ENCODE data around the gene CCL23.

CCL23 gene

GRCh38 chr17:35982409-35983191 lies 35.2 kb downstream of the CCL23 start:
- no peaks in the 10 kb centered on the region for H3K36me3 ChIP-seq (ENCODE audit: insufficient read depth, low read length)
- no peaks in the 10 kb centered on the region for H3K27me3 ChIP-seq (ENCODE audit: insufficient read depth, low read length)
- H3K9me3 ChIP-seq (ENCODE audit: insufficient read depth, low read depth, low read length): no peaks in the 10 kb centered on the region
- H3K4me1 ChIP-seq (ENCODE audit: insufficient read depth, low read length): no peaks in the 10 kb centered on the region
- WGBS: 94% methylated on average over 3 of the region's 3 CpGs
- no peak overlapping the region for H3K4me3 ChIP-seq (ENCODE audit: low read length)
- H3K9ac ChIP-seq (ENCODE audit: low read depth, low read length): no peak overlapping the region
- no peak overlapping the region for H3K27ac ChIP-seq (ENCODE audit: low read depth, low read length)

GRCh38 chr17:35981908-35982330 lies 35.9 kb downstream of the CCL23 start:
- Histone ChIP-seq H3K27me3 (ENCODE audit: insufficient read depth, low read length) (no peaks in the 10 kb centered on the region), H3K9ac (ENCODE audit: low read depth, low read length) (no peak overlapping the region), H3K9me3 (ENCODE audit: insufficient read depth, low read depth, low read length) (no peaks in the 10 kb centered on the region), H3K36me3 (ENCODE audit: insufficient read depth, low read length) (no peaks in the 10 kb centered on the region), H3K4me1 (ENCODE audit: insufficient read depth, low read length) (no peaks in the 10 kb centered on the region), H3K4me3 (ENCODE audit: low read length) (no peak overlapping the region), H3K27ac (ENCODE audit: low read depth, low read length) (no peak overlapping the region)
- 80% methylated on average over 4 of the region's 4 CpGs for whole genome bisulfite sequencing

GRCh38 chr17:35981246-35981645 lies 36.5 kb downstream of the CCL23 start, which contains the start of gene CCL16:
Gene CCL16, minus strand, starts transcription at chr17:35981497. Its CDS starts 77 bp downstream, at chr17:35981420.
- no peaks in the 10 kb centered on the region for H3K4me1 ChIP-seq (ENCODE audit: insufficient read depth, low read length)
- no peaks in the 10 kb centered on the region for H3K36me3 ChIP-seq (ENCODE audit: insufficient read depth, low read length)
- no peak within 1 kb of the TSS for H3K27ac ChIP-seq (ENCODE audit: low read depth, low read length)
- WGBS: 95% methylated on average over 12 of the region's 12 CpGs
- no peaks in the 10 kb centered on the region for H3K27me3 ChIP-seq (ENCODE audit: insufficient read depth, low read length)
- no peaks in the 10 kb centered on the region for H3K9me3 ChIP-seq (ENCODE audit: insufficient read depth, low read depth, low read length)
- no peak within 1 kb of the TSS for H3K9ac ChIP-seq (ENCODE audit: low read depth, low read length)
- H3K4me3 ChIP-seq (ENCODE audit: low read length): no peak within 1 kb of the TSS

DNA sequence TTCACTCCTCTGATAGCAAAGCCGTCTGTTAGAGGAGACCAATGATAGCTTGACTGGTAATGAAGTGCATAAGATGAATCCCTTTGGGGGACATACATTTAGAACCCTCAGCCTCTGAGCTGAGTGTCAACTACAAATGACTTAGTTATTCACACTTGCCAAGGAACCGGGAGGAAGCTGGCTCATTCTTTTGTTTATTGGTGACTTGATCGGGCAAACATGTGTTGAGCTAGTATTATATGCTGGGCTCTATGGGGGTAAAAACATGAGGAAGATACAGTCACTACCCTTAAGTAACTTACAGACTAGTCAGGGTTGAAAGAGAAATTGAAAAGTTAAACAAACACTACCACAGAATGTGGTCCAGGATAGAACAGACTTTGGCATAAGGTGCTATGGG lies 39.4 kb downstream of the CCL23 start:
- Histone ChIP-seq H3K36me3 (ENCODE audit: insufficient read depth, low read length) (no peaks in the 10 kb centered on the region), H3K4me3 (ENCODE audit: low read length) (no peak overlapping the region), H3K27ac (ENCODE audit: low read depth, low read length) (no peak overlapping the region), H3K27me3 (ENCODE audit: insufficient read depth, low read length) (no peaks in the 10 kb centered on the region), H3K9ac (ENCODE audit: low read depth, low read length) (no peak overlapping the region), H3K9me3 (ENCODE audit: insufficient read depth, low read depth, low read length) (no peaks in the 10 kb centered on the region), H3K4me1 (ENCODE audit: insufficient read depth, low read length) (no peaks in the 10 kb centered on the region)
- 89% methylated on average over 3 of the region's 3 CpGs for WGBS

DNA sequence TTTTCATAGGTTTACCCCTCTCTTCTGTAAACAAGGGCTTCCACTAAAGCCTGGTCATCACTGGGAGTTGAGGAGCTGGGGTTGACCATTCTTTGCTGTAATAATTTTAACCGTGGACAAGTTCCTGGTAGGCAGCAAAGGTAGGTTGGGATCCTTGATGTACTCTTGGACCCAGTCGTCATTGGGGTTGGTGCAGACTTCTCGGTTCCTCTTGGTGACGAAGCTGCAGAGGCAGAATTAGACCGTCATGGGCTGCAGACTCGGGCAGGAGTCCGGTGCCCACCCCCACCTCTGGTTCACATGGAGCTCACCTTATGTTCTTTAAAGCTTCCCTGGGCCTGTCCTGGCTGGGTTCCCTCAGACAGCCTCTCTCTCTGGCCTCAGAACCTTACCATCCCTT lies 40.3 kb downstream of the CCL23 start:
- H3K4me3 ChIP-seq (ENCODE audit: low read length): no peak overlapping the region
- no peaks in the 10 kb centered on the region for H3K9me3 ChIP-seq (ENCODE audit: insufficient read depth, low read depth, low read length)
- WGBS: 94% methylated on average over 7 of the region's 7 CpGs
- no peaks in the 10 kb centered on the region for H3K36me3 ChIP-seq (ENCODE audit: insufficient read depth, low read length)
- no peaks in the 10 kb centered on the region for H3K27me3 ChIP-seq (ENCODE audit: insufficient read depth, low read length)
- H3K9ac ChIP-seq (ENCODE audit: low read depth, low read length): no peak overlapping the region
- H3K4me1 ChIP-seq (ENCODE audit: insufficient read depth, low read length): no peaks in the 10 kb centered on the region
- no peak overlapping the region for H3K27ac ChIP-seq (ENCODE audit: low read depth, low read length)

- Histone ChIP-seq H3K27ac (ENCODE audit: low read depth, low read length) (no peak overlapping the region), H3K9ac (ENCODE audit: low read depth, low read length) (no peak overlapping the region)
Observed at GRCh38 chr17:35973333-35974260, 44.2 kb downstream of the CCL23 start.

DNA sequence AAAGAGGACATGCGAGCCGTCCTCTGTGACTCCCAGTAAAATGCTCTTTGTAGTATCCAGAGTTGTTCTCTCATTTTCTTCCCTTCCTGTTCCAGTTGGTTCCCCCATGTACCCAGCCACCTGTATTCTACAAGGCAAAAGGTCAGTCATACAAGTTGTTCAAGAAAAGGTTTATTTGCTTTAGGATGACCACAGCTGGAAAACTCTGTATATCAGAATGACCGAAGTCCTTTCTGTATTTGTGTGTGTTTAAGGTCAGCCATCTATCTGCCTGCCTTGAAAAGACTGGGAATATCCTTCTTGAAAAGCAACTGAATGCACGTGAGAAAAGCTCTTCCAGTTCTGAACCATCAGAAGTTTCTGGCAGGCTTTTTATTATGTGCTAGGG lies 44.8 kb downstream of the CCL23 start:
- H3K36me3 ChIP-seq (ENCODE audit: insufficient read depth, low read length): no peaks in the 10 kb centered on the region
- no peaks in the 10 kb centered on the region for H3K9me3 ChIP-seq (ENCODE audit: insufficient read depth, low read depth, low read length)
- no peaks in the 10 kb centered on the region for H3K27me3 ChIP-seq (ENCODE audit: insufficient read depth, low read length)
- no peak overlapping the region for H3K4me3 ChIP-seq (ENCODE audit: low read length)
- no peak overlapping the region for H3K27ac ChIP-seq (ENCODE audit: low read depth, low read length)
- H3K4me1 ChIP-seq (ENCODE audit: insufficient read depth, low read length): no peaks in the 10 kb centered on the region
- WGBS: 86% methylated on average over 4 of the region's 4 CpGs
- no peak overlapping the region for H3K9ac ChIP-seq (ENCODE audit: low read depth, low read length)

More at GRCh38 chr17:35973333-35974260, 44.2 kb downstream of the CCL23 start:
- Histone ChIP-seq H3K27me3 (ENCODE audit: insufficient read depth, low read length) (no peaks in the 10 kb centered on the region), H3K36me3 (ENCODE audit: insufficient read depth, low read length) (no peaks in the 10 kb centered on the region), H3K4me3 (ENCODE audit: low read length) (no peak overlapping the region), H3K4me1 (ENCODE audit: insufficient read depth, low read length) (no peaks in the 10 kb centered on the region), H3K9me3 (ENCODE audit: insufficient read depth, low read depth, low read length) (no peaks in the 10 kb centered on the region)
- WGBS: 90% methylated on average over 10 of the region's 10 CpGs

GRCh38 chr17:35972535-35972934 lies 45.2 kb downstream of the CCL23 start:
- H3K9me3 ChIP-seq (ENCODE audit: insufficient read depth, low read depth, low read length): no peaks in the 10 kb centered on the region
- no peak overlapping the region for H3K4me3 ChIP-seq (ENCODE audit: low read length)
- no peaks in the 10 kb centered on the region for H3K36me3 ChIP-seq (ENCODE audit: insufficient read depth, low read length)
- whole genome bisulfite sequencing: 91% methylated on average over 6 of the region's 6 CpGs
- H3K27me3 ChIP-seq (ENCODE audit: insufficient read depth, low read length): no peaks in the 10 kb centered on the region
- no peak overlapping the region for H3K27ac ChIP-seq (ENCODE audit: low read depth, low read length)
- H3K9ac ChIP-seq (ENCODE audit: low read depth, low read length): no peak overlapping the region
- no peaks in the 10 kb centered on the region for H3K4me1 ChIP-seq (ENCODE audit: insufficient read depth, low read length)

DNA sequence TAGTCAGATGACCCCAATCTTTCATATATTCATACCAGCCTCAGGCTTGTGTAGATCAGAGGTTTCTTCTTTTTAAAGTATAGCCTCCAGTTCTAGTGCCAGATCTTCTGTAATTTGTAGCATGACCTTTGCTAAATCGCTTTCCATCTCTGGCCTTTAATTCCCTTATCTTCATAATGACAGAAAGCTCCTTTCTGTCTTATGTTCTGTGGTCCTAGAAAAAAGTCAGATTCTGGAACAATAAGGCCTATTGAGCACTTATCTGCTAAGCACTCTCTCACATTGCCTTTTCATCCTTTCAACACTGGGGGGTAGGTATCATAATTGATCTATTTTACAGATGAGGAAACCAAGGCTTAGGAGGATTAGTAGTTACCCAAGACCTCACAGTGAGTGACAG lies 45.7 kb downstream of the CCL23 start:
- H3K27me3 ChIP-seq (ENCODE audit: insufficient read depth, low read length): no peaks in the 10 kb centered on the region
- WGBS: 88% methylated on average over 1 of the region's 1 CpG
- no peaks in the 10 kb centered on the region for H3K4me1 ChIP-seq (ENCODE audit: insufficient read depth, low read length)
- no peak overlapping the region for H3K9ac ChIP-seq (ENCODE audit: low read depth, low read length)
- H3K36me3 ChIP-seq (ENCODE audit: insufficient read depth, low read length): no peaks in the 10 kb centered on the region
- no peak overlapping the region for H3K27ac ChIP-seq (ENCODE audit: low read depth, low read length)
- no peaks in the 10 kb centered on the region for H3K9me3 ChIP-seq (ENCODE audit: insufficient read depth, low read depth, low read length)
- no peak overlapping the region for H3K4me3 ChIP-seq (ENCODE audit: low read length)

DNA sequence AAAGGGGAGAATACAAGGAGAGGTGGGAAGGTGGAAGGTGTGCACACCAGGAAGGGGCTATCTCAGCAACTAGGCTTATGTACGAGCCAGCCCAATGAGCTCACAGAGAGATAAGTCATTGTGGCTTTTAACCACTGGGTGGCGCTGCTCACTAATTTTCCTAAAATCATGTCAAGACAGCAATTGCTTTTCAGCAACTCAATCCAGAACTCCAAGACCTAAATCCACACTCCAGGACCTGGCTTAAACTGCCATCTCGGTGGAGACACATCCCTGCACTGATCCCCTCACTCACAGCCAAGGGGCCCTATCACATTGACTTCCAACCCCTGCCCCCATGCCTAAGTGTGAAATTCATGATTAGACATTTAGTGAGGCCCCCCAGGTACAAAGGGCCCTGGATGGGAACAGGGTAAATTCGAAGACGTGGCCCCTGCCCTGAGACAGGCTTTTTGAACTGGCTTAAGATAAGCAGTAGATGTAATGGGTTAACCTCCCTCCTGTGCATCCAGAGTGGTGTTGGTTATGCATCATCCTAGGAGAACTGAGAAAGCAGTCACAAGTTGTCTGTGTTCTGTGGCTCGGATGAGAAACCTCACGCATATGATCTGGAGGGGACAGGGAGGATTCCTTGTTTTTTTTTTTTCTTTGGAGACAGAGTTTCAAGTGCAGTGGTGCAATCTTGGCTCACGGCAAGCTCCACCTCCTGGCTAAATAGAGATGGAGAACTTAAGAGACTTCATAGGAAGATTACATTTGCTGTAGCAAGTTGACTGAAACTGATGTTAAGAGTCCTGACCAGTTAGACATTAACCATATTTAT lies 48.0 kb downstream of the CCL23 start:
- no peaks in the 10 kb centered on the region for H3K9me3 ChIP-seq (ENCODE audit: insufficient read depth, low read depth, low read length)
- H3K36me3 ChIP-seq (ENCODE audit: insufficient read depth, low read length): no peaks in the 10 kb centered on the region
- no peaks in the 10 kb centered on the region for H3K27me3 ChIP-seq (ENCODE audit: insufficient read depth, low read length)
- H3K9ac ChIP-seq (ENCODE audit: low read depth, low read length): no peak overlapping the region
- WGBS: 60% methylated on average over 8 of the region's 8 CpGs
- no peak overlapping the region for H3K27ac ChIP-seq (ENCODE audit: low read depth, low read length)
- H3K4me3 ChIP-seq (ENCODE audit: low read length): no peak overlapping the region
- no peaks in the 10 kb centered on the region for H3K4me1 ChIP-seq (ENCODE audit: insufficient read depth, low read length)
